Activated CD8-positive, alpha-beta memory T cell treated with anti-CD3 and anti-CD28 coated beads for 36 hours (primary cell): ENCODE data around the gene NFIC. TPM values are rescaled to one million over a fixed set of nuclear protein-coding genes. Genes with fewer than 3 reads are reported as not detected.
"Not testable (repeated sequence)": the region's sequence is repeated elsewhere in the genome, so short reads cannot be mapped to it uniquely, and the experiment has no call there.

Experiments used
- CTCF ChIA-PET: fragments of 350-600 bp; sonication (Branson Sonifier 250); formaldehyde crosslinking; loops from one replicate; lab custom pipeline; 2021; ENCODE audit warnings: antibody characterized with exemption; lab: Charles Lee
- POLR2A ChIA-PET: fragments of 350-600 bp; sonication (Branson Sonifier 250); formaldehyde crosslinking; loops from one replicate; lab custom pipeline; 2021; ENCODE audit warnings: antibody characterized with exemption; lab: Charles Lee
- total RNA-seq, 2 experiments: library from RNA; stranded (reverse); gene quantifications; one replicate each; pipeline ENCODE4 v1.2.3, GENCODE V29; 2021

The NFIC gene
- total RNA-seq, 2 experiments from 2014 or later: 17.7 to 19.3 TPM

- POLR2A ChIA-PET: no interaction called here
- CTCF ChIA-PET: no interaction called here
Observed at GRCh38 chr19:3402631-3403443, 36.5 kb downstream of the NFIC start.

DNA sequence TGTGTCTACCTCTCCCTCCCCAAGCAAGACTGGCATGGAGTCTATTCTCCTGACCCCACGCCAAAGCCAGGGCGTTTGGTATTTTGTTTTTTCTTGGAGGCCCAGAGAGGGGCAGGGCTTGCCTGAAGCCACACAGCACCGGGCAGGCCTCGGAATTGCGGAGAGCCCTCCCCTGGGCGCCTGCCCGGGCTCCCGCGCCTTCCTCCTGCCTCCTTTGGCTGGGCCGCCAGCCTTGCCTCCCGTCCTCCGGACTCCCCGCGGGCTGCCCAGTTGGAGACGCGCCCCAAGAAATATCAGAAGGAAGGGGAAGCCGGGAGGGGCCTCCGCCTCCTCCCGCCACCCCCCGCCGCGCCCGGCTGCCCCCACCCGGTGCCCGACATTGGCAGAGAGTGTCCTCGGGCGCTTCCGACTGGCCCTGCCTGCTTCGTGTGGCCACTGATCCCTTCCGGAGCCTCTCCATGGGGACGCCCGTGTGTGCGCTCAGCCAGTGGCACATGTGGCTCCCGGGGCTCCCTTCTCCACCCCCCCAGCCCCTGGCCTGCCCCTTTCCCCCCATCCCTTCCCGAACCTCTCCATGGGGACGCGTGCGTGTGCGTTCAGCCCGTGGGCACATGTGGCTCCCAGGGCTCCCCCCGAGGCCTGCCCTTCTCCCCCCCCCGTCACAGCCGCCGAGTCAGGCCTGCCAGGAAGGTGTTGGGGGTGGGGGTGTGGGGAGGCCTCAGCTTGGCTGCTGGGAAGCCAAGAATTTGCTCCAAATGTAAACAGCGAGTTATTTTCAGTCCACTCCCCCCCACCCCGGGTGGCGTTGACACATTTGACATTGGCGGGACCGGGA is 37.3 kb downstream of the NFIC start:
- ChIA-PET CTCF (no interaction called here), POLR2A (no interaction called here)

DNA sequence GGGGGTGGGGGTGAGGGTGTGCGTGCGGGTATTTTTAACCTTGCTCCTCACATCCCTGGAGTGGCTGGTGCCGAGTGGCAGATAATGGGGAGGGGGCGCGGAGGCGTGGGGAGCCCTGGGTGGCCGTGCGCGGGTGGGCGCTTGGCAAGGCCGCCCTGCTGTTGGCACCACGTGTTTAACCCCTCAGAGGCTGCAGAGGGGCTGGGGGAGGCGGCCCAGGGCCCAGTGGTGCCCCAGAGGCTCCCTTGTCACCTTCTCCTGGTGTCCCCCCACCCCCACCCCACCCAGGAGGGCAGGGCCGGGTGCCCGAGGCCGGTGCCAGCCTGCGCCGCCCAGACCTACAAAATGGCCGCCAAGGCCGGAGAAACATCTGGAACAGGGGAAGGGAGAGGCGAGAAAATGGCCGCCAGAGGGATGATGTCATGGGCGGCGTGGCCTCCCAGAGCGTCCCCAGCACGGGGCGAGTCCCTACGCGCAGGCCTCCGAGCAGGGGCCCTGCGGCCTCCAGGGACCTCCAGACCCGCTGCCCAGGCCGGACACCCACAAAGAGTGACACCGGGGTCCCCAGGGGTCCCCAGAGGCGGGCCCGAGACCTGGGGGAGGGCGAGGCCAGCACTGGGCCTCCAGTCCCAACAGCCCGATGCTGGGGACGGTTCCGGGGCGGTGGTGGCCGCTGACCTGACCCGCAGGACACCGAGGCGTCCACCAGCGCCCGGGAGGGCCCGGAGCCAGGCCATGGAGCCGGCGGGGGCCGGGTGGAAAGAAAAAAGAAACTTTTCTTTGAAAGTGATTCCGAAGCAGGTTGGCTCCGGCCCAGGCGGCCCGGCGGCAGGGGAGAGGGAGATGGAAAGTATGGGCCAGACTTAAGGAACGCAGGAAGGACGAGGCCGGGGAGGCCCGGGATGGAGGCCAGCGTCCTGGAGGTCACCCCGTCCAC is 38.2 kb downstream of the NFIC start:
- POLR2A ChIA-PET: no interaction called here

GRCh38 chr19:3405261-3405653 is 38.9 kb downstream of the NFIC start:
- CTCF ChIA-PET: interaction anchor here (0.6 kb wide), 1 partner anchor 25 kb away, joined by 3 read pairs; no protein-coding TSS in a partner anchor
- POLR2A ChIA-PET: no interaction called here

More for the DNA sequence above, 38.2 kb downstream of the NFIC start:
- CTCF ChIA-PET: no interaction called here

GRCh38 chr19:3406571-3407111 is 40.3 kb downstream of the NFIC start:
- CTCF ChIA-PET: interaction anchor here (1.0 kb wide), 1 partner anchor 10 kb away, joined by 3 read pairs; no protein-coding TSS in a partner anchor
- POLR2A ChIA-PET: no interaction called here

DNA sequence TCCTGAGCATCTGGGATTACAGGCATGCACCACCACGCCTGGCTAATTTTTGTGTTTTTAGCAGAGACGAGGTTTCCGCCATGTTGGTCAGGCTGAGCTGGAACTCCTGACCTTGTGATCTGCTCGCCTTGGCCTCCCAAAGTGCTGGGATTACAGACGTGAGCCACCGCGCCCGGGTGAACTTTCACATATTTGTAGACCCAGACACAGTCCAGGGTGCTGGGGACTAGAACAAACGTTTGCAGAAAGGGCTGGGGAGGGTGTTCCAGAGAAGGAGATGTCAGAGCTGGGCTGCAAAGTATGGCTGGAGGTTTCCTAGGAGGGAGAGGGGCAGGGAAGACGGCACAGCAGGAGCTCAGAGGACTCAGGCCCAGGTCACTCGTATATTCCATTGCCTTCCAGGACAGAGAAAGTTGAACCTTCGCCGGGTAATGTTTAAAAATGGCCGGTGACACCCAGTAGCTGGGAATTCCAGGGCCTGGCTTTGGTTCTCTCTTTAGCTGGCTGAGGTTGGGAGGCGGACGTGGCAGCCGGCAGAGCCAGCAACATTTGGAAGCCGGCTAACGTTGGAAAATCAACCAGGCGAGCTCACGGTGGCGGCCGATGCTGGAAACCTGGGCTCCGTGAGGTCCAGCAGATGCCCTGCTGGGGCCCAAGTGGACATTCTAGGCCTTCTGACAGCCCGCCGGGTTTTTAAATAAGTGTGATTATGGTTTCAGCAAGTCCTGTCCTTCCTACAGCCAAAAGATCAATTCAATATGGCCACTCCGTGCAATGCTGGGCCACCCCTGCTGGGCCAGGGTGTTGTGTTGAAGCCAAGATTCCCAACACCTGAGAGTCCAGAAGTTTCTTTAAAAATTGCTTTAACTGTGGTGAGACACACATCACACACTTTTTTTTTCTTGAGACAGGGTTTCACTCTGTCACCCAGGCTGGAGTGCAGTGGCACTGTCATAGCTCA is 41.5 kb downstream of the NFIC start:
- ChIA-PET CTCF (interaction anchor here (0.7 kb wide), 1 partner anchor 648 kb away, joined by 3 read pairs; no protein-coding TSS in a partner anchor), POLR2A (no interaction called here)

GRCh38 chr19:3408996-3409345 is 42.6 kb downstream of the NFIC start:
- CTCF ChIA-PET: no interaction called here
- POLR2A ChIA-PET: no interaction called here

- ChIA-PET CTCF (no interaction called here), POLR2A (no interaction called here)
Observed at GRCh38 chr19:3409346-3410064, 43.1 kb downstream of the NFIC start.

GRCh38 chr19:3411636-3412035 is 45.3 kb downstream of the NFIC start:
- POLR2A ChIA-PET: interaction anchor here (0.5 kb wide), 1 partner anchor 14 kb away, joined by 4 read pairs; no protein-coding TSS in a partner anchor
- CTCF ChIA-PET: interaction anchor here (1.0 kb wide), 2 partner anchors 18 kb away, joined by 3 to 4 read pairs; no protein-coding TSS in a partner anchor

- ChIA-PET POLR2A (interaction anchor here (0.5 kb wide), 1 partner anchor 14 kb away, joined by 4 read pairs; no protein-coding TSS in a partner anchor), CTCF (interaction anchor here (1.0 kb wide), 1 partner anchor 17 kb away, joined by 4 read pairs; no protein-coding TSS in a partner anchor)
Observed at GRCh38 chr19:3412066-3412465, 45.7 kb downstream of the NFIC start.

DNA sequence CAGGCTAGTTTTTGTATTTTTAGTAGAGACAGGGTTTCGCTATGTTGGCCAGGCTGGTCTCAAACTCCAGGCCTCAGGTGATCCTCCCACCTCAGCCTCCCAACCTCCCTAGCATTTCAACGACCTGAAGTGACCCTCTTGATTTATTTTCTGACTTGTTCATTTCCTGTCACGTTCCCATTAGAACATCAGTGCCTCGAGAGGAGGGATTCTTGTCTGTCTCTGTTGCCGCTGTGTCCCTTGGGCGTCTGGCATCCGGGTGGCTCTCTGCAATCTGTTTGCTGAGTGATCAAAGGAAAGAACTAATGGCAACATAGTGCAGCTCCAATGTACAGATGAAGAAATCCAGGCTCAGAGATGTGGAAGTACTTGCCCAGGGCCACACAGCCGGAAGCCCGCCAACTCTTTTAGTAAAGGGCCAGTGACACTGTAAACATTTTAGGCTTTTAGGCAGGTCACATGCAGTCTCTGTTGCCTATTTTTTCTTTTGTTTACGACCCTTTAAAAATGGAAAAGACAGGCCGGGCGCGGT is 47.5 kb downstream of the NFIC start:
- ChIA-PET POLR2A (no interaction called here), CTCF (interaction anchor here (1.2 kb wide), 1 partner anchor 16 kb away, joined by 3 read pairs; no protein-coding TSS in a partner anchor)

DNA sequence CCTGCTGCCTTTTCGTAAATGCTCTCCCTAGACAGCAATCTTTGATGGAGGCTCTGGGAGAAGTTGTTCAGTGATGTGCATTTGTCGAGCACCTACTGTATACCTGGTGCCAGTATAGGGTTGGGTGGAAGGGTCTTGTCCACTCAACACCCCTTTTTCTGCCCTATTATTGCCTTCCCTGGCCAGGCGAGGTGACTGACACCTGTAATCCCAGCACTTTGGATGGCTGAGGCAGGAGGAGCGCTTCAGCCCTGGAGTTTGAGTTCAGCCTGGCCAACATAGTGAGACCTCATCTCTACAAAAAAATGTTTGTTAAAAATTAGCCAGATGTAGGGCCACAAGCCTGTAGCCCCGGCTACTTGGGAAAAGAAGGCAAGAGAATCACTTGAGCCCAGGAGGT is 49.3 kb downstream of the NFIC start:
- POLR2A ChIA-PET: no interaction called here
- CTCF ChIA-PET: no interaction called here

DNA sequence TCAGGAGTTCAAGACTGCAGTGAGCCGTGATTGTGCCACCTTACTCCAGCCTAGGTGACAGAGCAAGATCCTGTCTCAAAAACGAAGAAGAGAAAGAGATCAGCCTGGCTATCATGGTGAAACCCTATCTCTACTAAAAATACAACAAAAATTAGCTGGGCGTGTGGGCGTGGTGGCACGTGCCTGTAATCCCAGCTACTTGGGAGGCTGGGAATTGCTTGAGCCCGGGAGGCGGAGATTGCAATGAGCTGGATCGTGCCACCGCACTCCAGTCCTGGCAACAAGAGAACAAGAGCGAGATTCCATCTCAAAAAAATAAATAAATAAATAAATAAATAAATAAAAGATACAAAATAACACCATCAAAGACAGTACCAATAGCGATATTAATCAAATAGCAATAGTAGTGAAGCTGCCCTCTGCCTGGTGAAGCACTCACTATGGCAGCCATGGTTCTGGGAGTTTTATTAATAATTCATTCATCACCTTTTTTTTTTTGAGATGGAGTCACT is 53.9 kb downstream of the NFIC start:
- POLR2A ChIA-PET: interaction anchor here (0.6 kb wide), 1 partner anchor 290 kb away, joined by 5 read pairs; no protein-coding TSS in a partner anchor
- CTCF ChIA-PET: interaction anchor here (1.1 to 2.1 kb wide), 3 partner anchors 9 to 13 kb away, joined by 3 to 9 read pairs (median 3); no protein-coding TSS in a partner anchor

GRCh38 chr19:3420909-3421619 is 54.7 kb downstream of the NFIC start:
- CTCF ChIA-PET: interaction anchor here (1.1 to 1.3 kb wide), 3 partner anchors 9 to 19 kb away, joined by 3 to 6 read pairs (median 3); no protein-coding TSS in a partner anchor
- POLR2A ChIA-PET: no interaction called here

GRCh38 chr19:3421656-3422055 is 55.3 kb downstream of the NFIC start:
- CTCF ChIA-PET: interaction anchor here (1.1 to 1.6 kb wide), 2 partner anchors 19 to 98 kb away, joined by 3 to 6 read pairs; no protein-coding TSS in a partner anchor
- POLR2A ChIA-PET: not testable (repeated sequence)
